ENCODE measurements around the gene CPNE6.

DNA sequence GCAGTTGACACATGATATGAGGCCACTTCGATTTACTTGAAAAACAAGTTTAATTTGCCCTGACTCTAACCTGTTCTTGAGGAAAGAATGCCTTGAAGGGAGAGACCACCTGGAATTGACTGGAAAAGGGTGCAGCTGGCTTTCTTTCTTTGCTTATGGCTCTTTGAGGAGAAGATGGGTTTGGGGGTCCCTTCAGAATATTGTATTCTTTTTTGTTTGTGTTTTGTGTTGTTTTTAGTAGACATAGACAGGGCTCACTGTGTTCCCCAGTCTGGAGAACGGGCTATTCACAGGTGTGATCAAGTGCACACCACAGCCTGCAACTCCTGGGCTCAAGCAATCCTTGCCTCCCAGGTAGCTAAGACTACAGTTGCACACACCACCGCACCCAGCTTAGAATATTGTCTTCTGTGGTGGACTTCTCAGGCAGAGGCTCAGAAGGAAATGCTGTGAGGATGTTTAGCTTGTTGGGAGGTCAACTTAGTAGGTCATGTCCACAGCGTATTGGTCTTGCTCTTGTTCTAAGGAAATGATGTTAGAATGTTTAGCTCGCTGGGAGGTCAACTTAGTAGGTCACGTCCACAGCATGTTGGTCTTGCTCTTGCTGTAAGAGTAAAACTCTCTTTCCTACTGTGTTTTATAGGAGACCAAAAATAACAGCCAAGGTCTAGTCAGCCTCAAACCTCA, 44.9 kb downstream of the CPNE6 start:
- TF ChIP-seq, protein P1, sequence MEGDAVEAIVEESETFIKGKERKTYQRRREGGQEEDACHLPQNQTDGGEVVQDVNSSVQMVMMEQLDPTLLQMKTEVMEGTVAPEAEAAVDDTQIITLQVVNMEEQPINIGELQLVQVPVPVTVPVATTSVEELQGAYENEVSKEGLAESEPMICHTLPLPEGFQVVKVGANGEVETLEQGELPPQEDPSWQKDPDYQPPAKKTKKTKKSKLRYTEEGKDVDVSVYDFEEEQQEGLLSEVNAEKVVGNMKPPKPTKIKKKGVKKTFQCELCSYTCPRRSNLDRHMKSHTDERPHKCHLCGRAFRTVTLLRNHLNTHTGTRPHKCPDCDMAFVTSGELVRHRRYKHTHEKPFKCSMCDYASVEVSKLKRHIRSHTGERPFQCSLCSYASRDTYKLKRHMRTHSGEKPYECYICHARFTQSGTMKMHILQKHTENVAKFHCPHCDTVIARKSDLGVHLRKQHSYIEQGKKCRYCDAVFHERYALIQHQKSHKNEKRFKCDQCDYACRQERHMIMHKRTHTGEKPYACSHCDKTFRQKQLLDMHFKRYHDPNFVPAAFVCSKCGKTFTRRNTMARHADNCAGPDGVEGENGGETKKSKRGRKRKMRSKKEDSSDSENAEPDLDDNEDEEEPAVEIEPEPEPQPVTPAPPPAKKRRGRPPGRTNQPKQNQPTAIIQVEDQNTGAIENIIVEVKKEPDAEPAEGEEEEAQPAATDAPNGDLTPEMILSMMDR (IDR thresholded peaks at IDR 0.05 in 4 of 5, conservative IDR thresholded peaks at IDR 0.05 in 1 of 5), result no peak
- no peak for TF ChIP-seq POLR2A (IDR thresholded peaks at IDR 0.05)
